Ascending aorta (tissue), 2 donors: ENCODE results near the gene RS1. TPM values are rescaled to one million over a fixed set of nuclear protein-coding genes. Genes with fewer than 3 reads are reported as not detected.

ENCODE experiments used
- DNase-seq, 2 donors: peaks; one replicate each; pipeline ENCODE4 v3.0.0-alpha.2; 2019; ENCODE audit warnings: low spot score in 2 of 2
- H3K27ac ChIP-seq, 2 donors: fragments of 200-600 bp; sonication (generic); one replicate each; pipeline ENCODE4 v1.5.1; 2016 to 2017; ENCODE audit warnings: mild to moderate bottlenecking in 1 of 2
- H3K27me3 ChIP-seq: fragments of 200-600 bp; sonication (generic); one replicate; pipeline ENCODE4 v1.5.1; 2017
- H3K36me3 ChIP-seq, 2 donors: fragments of 200-600 bp; sonication (generic); one replicate each; pipeline ENCODE4 v1.5.1; 2016
- H3K4me1 ChIP-seq, 2 donors: fragments of 200-600 bp; sonication (generic); one replicate each; pipeline ENCODE4 v1.5.1; 2016 to 2017; ENCODE audit warnings: mild to moderate bottlenecking in 1 of 2
- H3K4me3 ChIP-seq, 2 donors: fragments of 200-600 bp; sonication (generic); one replicate each; pipeline ENCODE4 v1.5.1; 2016 to 2017; ENCODE audit warnings: mild to moderate bottlenecking in 1 of 2
- H3K9me3 ChIP-seq, 2 donors: fragments of 200-600 bp; sonication (generic); one replicate each; pipeline ENCODE4 v1.5.1; 2016
- CTCF ChIP-seq, 3 experiments: fragments of 200-600 bp in 2 of 3; fragments of 450-650 bp in 1 of 3; sonication (generic) in 2 of 3; IDR thresholded peaks; one replicate each; pipeline ENCODE4 v1.5.1; 2016 to 2019; ENCODE audit warnings: antibody characterized with exemption in 3 of 3, mild to moderate bottlenecking in 1 of 3, moderate library complexity in 1 of 3
- intact Hi-C: fragments of 100-400 bp; cut with DNase I; formaldehyde crosslinking; loops from one replicate; pipeline ENCODE4 v1.15.1; 2023
- total RNA-seq: library from RNA; depleted of rRNA; stranded (reverse); fragments of >200 nt; gene quantifications from one replicate; pipeline ENCODE4 v1.1.0, GENCODE V29; 2016

RS1 gene
- total RNA-seq, 1 donor from 2014 or later: not detected

DNA sequence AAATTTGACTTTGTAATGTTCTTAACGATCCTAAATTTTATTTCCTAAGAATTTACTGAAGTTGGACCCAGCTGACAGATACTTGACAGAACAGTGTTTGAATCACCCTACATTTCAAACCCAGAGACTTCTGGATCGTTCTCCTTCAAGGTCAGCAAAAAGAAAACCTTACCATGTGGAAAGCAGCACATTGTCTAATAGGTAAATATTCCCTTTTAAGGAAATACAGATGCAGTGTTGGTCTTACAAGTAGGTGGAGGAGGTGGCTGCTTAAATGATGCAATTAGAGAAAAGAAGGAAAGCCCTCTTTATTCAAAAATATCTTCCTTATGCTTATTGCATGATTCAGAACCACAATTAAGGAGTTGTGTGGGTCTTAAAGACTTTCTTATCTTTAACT lies 73.5 kb downstream of the RS1 start:
- no peaks in the 10 kb centered on the region for H3K36me3 ChIP-seq
- TF ChIP-seq CTCF (IDR thresholded peaks at IDR 0.05): no peak
- no peak overlapping the region for H3K4me3 ChIP-seq
- H3K4me1 ChIP-seq: no peaks in the 10 kb centered on the region
- DNase-seq: no peak
- intact Hi-C loops: no loop called here
- H3K27me3 ChIP-seq: no peaks in the 10 kb centered on the region
- H3K9me3 ChIP-seq: no peaks in the 10 kb centered on the region
- no peak overlapping the region for H3K27ac ChIP-seq

DNA sequence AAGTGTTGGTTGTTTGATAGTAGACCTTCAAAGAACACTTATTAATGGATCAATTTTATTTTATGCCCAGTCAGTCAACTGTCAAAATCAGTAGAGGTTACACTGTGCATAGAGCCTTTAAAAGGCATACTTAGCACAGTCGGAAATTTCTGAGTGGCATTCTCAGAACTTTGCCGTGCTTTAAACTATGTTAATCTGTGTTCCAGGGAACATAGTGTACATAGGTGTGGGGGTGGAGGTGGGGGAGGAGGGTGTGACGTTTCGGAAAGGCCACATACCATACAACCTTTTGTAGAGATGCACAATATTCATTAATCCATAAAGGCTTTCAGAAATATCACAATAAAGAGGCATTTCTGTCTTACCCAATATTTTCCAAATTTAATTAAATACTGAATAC lies 75.8 kb downstream of the RS1 start:
- Histone ChIP-seq H3K4me3 (no peak overlapping the region), H3K27me3 (no peaks in the 10 kb centered on the region), H3K36me3 (no peaks in the 10 kb centered on the region), H3K4me1 (no peaks in the 10 kb centered on the region), H3K9me3 (no peaks in the 10 kb centered on the region), H3K27ac (no peak overlapping the region)
- DNase-seq: no peak
- no peak for TF ChIP-seq CTCF (IDR thresholded peaks at IDR 0.05)
- intact Hi-C loops: no loop called here

- Histone ChIP-seq H3K4me3 (no peak overlapping the region), H3K4me1 (no peaks in the 10 kb centered on the region), H3K9me3 (no peaks in the 10 kb centered on the region), H3K27ac (no peak overlapping the region), H3K27me3 (no peaks in the 10 kb centered on the region), H3K36me3 (no peaks in the 10 kb centered on the region)
- intact Hi-C loops: no loop called here
- no peak for DNase-seq
- no peak for TF ChIP-seq CTCF (IDR thresholded peaks at IDR 0.05)
These were observed 77.8 kb downstream of the RS1 start for GRCh38 chrX:18594079-18594478.

- no peak for DNase-seq
- no peaks in the 10 kb centered on the region for H3K36me3 ChIP-seq
- no peaks in the 10 kb centered on the region for H3K9me3 ChIP-seq
- intact Hi-C loops: no loop called here
- no peak overlapping the region for H3K4me3 ChIP-seq
- no peak for TF ChIP-seq CTCF (IDR thresholded peaks at IDR 0.05)
- H3K27me3 ChIP-seq: no peaks in the 10 kb centered on the region
- no peaks in the 10 kb centered on the region for H3K4me1 ChIP-seq
- H3K27ac ChIP-seq: no peak overlapping the region
These were observed 80.1 kb downstream of the RS1 start for GRCh38 chrX:18591834-18592233.

Other genes starting within 250 kb of the RS1 start
- 18.6 TPM for gene CDKL5, start 246.5 kb downstream of the RS1 start, total RNA-seq
- not detected for gene PPEF1, start 35.5 kb upstream of the RS1 start, total RNA-seq